SH-SY5Y (cell line): ENCODE data around the gene ABLIM2.

Experiments
- GATA2 ChIP-seq: IDR thresholded peaks from 2 replicates; pipeline ENCODE4 v1.6.1; 2011; ENCODE audit warnings: mild to moderate bottlenecking, low read depth, low read length
- GATA3 ChIP-seq: IDR thresholded peaks from 2 replicates; pipeline ENCODE4 v1.6.1; 2011; ENCODE audit warnings: low read depth, mild to moderate bottlenecking, low read length, moderate library complexity

GRCh38 chr4:8169763-8170162, 11.2 kb upstream of the ABLIM2 start:
- TF ChIP-seq GATA2 (no peak), GATA3 (no peak)
